Heart right ventricle (tissue), 16 donors: ENCODE measurements around the gene CLEC16A. TPM values are rescaled to one million over a fixed set of nuclear protein-coding genes. Genes with fewer than 3 reads are reported as not detected.
A peak's percentile ranks its signal among the peaks of the same experiment; 100 is the strongest.

Experiments
- ATAC-seq, 8 donors: fragments of 200-7000 bp; cut with Tn5 transposase; one replicate each; pipeline ENCODE4 v1.9.1; 2020; ENCODE audit warnings: mild to moderate bottlenecking in 8 of 8, moderate library complexity in 8 of 8, moderate number of reproducible peaks in 1 of 8
- DNase-seq, 2 donors: peaks; one replicate each; pipeline ENCODE4 v3.0.0-alpha.2; 2020
- H3K27ac ChIP-seq, 10 donors: fragments of 200-600 bp; sonication (generic) in 2 of 10; one replicate each; pipeline versions ENCODE4 v1.5.0 to v1.8.0; 2020 to 2022; ENCODE audit warnings: mild to moderate bottlenecking in 3 of 10
- H3K27me3 ChIP-seq, 7 donors: fragments of 200-600 bp; one replicate each; pipeline ENCODE4 v1.8.0; 2021 to 2022; ENCODE audit warnings: mild to moderate bottlenecking in 2 of 7
- H3K36me3 ChIP-seq, 9 donors: fragments of 200-600 bp; sonication (generic) in 1 of 9; one replicate each; pipeline versions ENCODE4 v1.5.0 to v1.8.0; 2020 to 2022; ENCODE audit warnings: mild to moderate bottlenecking in 2 of 9
- H3K4me1 ChIP-seq, 9 donors: fragments of 200-600 bp; sonication (generic) in 1 of 9; one replicate each; pipeline versions ENCODE4 v1.5.0 to v1.8.0; 2020 to 2022; ENCODE audit warnings: mild to moderate bottlenecking in 4 of 9
- H3K4me3 ChIP-seq, 10 donors: fragments of 200-600 bp; sonication (generic) in 2 of 10; one replicate each; pipeline versions ENCODE4 v1.5.0 to v1.8.0; 2020 to 2022; ENCODE audit warnings: mild to moderate bottlenecking in 7 of 10, moderate library complexity in 2 of 10
- H3K9me3 ChIP-seq, 11 donors: fragments of 200-600 bp in 10 of 11; sonication (generic) in 2 of 11; one replicate each; pipeline versions ENCODE4 v1.5.0 to v1.8.0; 2013 to 2022; ENCODE audit warnings: mild to moderate bottlenecking in 2 of 11, control low read depth in 1 of 11, moderate library complexity in 1 of 11
- WGBS, 2 donors: extraction: QIAGEN DNeasy Blood & Tissue Kit; methylation state at CpG; one replicate each; pipeline ENCODE4 v1.1.7; 2013; ENCODE audit warnings: inconsistent platforms in 1 of 2; 5-methylcytosine and 5-hydroxymethylcytosine counted together
- intact Hi-C, 10 donors: fragments of 100-400 bp; cut with DNase I; formaldehyde crosslinking; loops; one replicate each; pipeline versions ENCODE4 v1.11.1 to v1.14.2; 2022
- polyA plus RNA-seq, 2 donors: library from polyadenylated mRNA; stranded (reverse); fragments of 200-250 nt; gene quantifications; one replicate each; pipeline ENCODE4 v1.2.3, GENCODE V29; 2013
- total RNA-seq, 10 donors: library from RNA; stranded (reverse); fragmentation: NEBNext Ultra II Directional in 3 of 10; extraction: Animal tissue kit (Norgen Biotek cat#: 25700) in 3 of 10; gene quantifications; one replicate each; pipeline versions ENCODE4 v1.2.1 to v1.2.4, GENCODE V29; 2021 to 2023
- TF ChIP-seq, protein P1 (sequence below), 9 donors: fragments of 200-600 bp; sonication (generic) in 2 of 9; IDR thresholded peaks; one replicate each; pipeline versions ENCODE4 v1.5.0 to v1.8.0; 2021 to 2022; ENCODE audit warnings: antibody characterized with exemption in 9 of 9, mild to moderate bottlenecking in 5 of 9, moderate library complexity in 1 of 9
- donor health status: Arrhythmogenic right ventricular cardiomyopathy.
- donor health status: ischemic (EF 13 %, LVEDD 7.1; RV severe dilation, severe dysfunction).
- donor health status: healthy with polysubstance abuse.
- donor health status: DM: no; HTN: yes; CAD: no.
- donor health status: DM: no; HTN: no; CAD: no.
- donor health status: ischemic (EF 25% LVEDD 6.9; RV normal size, moderate dysfunction).
- donor health status: ischemic (EF 25% LVEDD 5.7; RV mildly dilated, moderate dysfunction).
- donor health status: healthy.
- donor health status: DM: yes; HTN: yes; CAD: no.
- donor health status: Ischemic cardiomyopathy.
- donor health status: ischemic (EF 35%, LVEDD 5.7; RV mildly dilated, moderate dysfunction).
- donor health status: nonischemic (EF 11% LVEDD 7.7; RV severe dilation, severe dysfunction).
- donor health status: DM: yes; HTN: yes; CAD: no.
- donor health status: PGD.
- donor health status: ischemic (EF 29% LVEDD 5.4; RV normal size, mild dysfunction).
- donor health status: nonischemic (EF 23%, LVEDD 6.1; RV moderate dilation, normal function).

CLEC16A gene
- total and polyA plus RNA-seq, 12 donors: 12.1 to 30.8 (median 23.0) TPM

DNA sequence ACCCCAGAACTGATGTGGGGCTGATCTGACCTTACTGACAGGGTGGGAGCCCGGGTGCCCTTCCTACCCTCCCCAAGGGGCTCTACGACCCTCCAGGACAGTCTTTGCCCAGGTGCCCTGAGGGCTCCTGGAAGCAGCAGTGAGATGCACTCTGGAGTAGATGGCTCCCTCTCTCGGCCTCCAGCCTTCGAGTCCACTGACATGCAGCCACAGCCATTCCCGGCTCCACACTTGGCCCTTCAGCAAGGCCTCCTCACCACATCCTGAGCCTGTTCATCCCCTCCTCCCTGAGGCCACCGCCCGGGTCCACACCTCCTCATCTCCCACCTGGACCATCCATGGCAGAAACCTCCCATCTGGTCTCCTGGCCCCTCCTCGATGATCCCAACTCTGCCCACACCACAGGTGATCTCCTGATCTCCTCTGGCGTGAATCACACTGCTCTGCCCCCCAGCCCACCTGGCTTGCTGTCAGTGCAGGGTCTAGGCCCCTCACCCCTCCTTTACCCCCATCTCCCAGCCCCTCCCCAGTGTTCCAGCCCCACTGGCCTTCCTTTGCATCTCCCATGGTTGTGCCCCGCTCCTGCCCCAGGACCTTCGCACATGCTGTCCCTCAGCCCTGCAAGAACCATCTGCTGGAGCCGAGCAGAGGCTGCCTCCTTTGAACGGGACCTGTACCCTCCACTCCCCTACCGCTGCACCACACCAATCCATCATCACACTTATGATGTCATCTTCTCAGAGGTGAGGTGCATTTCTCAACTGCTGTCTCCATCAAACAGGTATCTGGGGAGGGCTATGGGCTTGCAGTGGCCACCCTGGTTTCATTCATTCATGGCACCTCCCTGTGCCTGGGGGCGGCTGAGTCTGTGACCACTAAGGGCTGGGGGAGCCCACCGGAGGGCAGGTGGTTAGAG lies 267.0 kb downstream of the CLEC16A start:
- peak in 1 of 8 donors; percentile 10 for ATAC-seq
- no peak for DNase-seq
- peaks cover 0 to 42% (median 0%) of the 10 kb centered on the region in 9 donors for H3K4me1 ChIP-seq
- TF ChIP-seq, protein P1, sequence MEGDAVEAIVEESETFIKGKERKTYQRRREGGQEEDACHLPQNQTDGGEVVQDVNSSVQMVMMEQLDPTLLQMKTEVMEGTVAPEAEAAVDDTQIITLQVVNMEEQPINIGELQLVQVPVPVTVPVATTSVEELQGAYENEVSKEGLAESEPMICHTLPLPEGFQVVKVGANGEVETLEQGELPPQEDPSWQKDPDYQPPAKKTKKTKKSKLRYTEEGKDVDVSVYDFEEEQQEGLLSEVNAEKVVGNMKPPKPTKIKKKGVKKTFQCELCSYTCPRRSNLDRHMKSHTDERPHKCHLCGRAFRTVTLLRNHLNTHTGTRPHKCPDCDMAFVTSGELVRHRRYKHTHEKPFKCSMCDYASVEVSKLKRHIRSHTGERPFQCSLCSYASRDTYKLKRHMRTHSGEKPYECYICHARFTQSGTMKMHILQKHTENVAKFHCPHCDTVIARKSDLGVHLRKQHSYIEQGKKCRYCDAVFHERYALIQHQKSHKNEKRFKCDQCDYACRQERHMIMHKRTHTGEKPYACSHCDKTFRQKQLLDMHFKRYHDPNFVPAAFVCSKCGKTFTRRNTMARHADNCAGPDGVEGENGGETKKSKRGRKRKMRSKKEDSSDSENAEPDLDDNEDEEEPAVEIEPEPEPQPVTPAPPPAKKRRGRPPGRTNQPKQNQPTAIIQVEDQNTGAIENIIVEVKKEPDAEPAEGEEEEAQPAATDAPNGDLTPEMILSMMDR (IDR thresholded peaks at IDR 0.05): peak in 1 of 9 donors; percentile 7
- peaks cover 0 to 7% (median 5%) of the 10 kb centered on the region in 7 donors for H3K27me3 ChIP-seq
- no peak overlapping the region for H3K27ac ChIP-seq
- intact Hi-C loops: no loop called here
- peaks cover 0 to 21% (median 7%) of the 10 kb centered on the region in 11 donors for H3K9me3 ChIP-seq
- H3K4me3 ChIP-seq: no peak overlapping the region
- whole genome bisulfite sequencing, 2 donors: 69 to 72% methylated on average over 16 of the region's 16 CpGs
- no peaks in the 10 kb centered on the region for H3K36me3 ChIP-seq

DNA sequence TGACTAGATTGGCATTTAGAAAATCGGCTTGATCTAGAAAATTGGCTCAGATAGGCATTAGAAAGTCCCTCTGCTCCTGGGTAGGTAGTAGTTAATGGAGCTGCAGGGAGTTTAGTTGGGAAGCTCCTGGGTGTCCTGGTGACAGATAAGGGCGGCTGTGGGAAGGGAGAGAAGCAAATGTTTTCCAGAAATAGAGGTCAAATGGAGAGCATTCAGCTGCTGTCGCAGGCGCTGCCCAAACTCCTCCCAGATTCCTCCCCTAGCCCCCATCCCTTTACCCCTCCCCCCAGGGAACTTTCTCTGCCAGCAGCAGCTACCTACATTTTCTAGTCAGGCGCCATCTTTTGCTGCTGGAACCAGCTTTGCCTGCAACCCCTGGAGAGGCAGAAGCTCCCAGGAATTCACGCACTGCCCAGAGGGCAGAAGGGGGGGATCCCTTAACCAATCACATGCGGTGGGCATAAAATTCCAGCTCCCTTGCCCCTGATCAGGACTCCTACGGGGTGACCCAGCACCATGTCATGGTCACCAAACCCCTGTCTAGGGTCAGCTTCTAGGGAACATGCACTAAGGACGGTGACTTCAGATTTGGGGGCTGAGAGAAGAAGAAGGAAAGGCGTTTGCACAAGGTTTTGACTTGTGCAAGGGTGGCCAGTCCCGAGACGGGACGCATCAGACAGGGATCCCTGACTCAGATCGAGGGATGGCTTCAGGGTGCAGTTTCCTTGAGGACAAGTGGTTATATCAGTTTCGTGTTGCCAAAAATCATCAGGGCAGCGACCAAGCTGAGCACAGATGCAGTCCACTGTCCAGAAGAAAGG lies 267.8 kb downstream of the CLEC16A start:
- ATAC-seq (peak in 3 of 8 donors; percentile 28 to 40 (median 32)), DNase-seq (no peak)
- peaks cover 0 to 35% (median 0%) of the 10 kb centered on the region in 9 donors for H3K4me1 ChIP-seq
- intact Hi-C loops: no loop called here
- peaks cover 0 to 7% (median 5%) of the 10 kb centered on the region in 7 donors for H3K27me3 ChIP-seq
- TF ChIP-seq, protein P1 (IDR thresholded peaks at IDR 0.05): no peak
- no peak overlapping the region for H3K27ac ChIP-seq
- 61 to 66% methylated on average over 16 of the region's 16 CpGs for WGBS, 2 donors
- no peaks in the 10 kb centered on the region for H3K36me3 ChIP-seq
- no peak overlapping the region for H3K4me3 ChIP-seq
- H3K9me3 ChIP-seq: peaks cover 0 to 29% (median 10%) of the 10 kb centered on the region in 11 donors

DNA sequence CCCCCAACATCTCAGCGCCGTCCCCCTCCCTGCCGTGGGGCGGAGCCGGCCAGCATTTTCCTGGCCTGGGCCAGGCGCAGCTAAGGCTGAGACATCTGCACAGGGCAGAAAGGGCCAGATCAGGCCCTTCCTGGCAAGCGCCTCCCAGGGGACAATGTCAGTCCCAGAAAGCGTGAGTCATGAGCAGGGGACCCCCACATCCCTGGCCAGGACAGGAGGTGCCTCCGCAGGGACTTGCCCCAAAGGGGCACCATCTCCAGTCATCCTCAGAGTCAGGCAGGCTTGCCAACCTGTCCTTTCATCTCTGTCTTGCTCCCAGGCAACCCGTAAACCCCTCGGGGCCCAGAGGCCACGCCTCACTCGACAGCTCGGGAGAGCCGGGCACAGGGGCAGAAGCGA lies 268.4 kb downstream of the CLEC16A start:
- 75 to 81% methylated on average over 16 of the region's 16 CpGs for WGBS, 2 donors
- TF ChIP-seq, protein P1 (IDR thresholded peaks at IDR 0.05): no peak
- DNase-seq (no peak), ATAC-seq (peak in 5 of 8 donors; percentile 23 to 43 (median 30))
- Histone ChIP-seq H3K9me3 (peaks cover 0 to 29% (median 14%) of the 10 kb centered on the region in 11 donors), H3K27me3 (peaks cover 0 to 7% (median 5%) of the 10 kb centered on the region in 7 donors), H3K36me3 (no peaks in the 10 kb centered on the region), H3K4me3 (no peak overlapping the region), H3K27ac (no peak overlapping the region), H3K4me1 (peaks cover 0 to 35% (median 0%) of the 10 kb centered on the region in 9 donors)
- intact Hi-C loops: no loop called here

DNA sequence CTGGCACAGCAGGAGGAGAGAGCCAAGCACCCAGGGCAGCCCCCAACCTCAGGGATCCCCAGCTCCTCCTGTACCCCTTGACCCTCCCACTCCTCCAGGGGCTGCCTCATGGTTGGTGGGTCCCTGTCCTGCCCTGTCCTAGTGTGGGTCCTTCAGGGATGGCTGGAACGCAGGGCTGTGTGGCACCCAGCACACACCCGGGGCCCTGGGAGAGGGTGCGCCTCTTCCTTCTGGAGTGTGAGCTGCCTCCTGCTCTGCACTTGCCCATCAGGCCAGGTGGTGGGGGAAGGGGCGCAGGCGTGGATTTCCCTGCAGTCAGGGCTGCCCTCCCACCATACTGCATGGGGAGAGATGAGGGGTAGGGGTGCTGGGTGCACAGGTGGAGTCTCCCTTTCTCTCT lies 269.0 kb downstream of the CLEC16A start:
- H3K9me3 ChIP-seq: peaks cover 0 to 32% (median 16%) of the 10 kb centered on the region in 11 donors
- ATAC-seq: peak in 2 of 8 donors; percentile 11 to 15
- no peak for DNase-seq
- TF ChIP-seq, protein P1 (IDR thresholded peaks at IDR 0.05): no peak
- no peak overlapping the region for H3K27ac ChIP-seq
- WGBS, 2 donors: 92 to 97% methylated on average over 5 of the region's 5 CpGs
- no peak overlapping the region for H3K4me3 ChIP-seq
- peaks cover 0 to 7% (median 5%) of the 10 kb centered on the region in 7 donors for H3K27me3 ChIP-seq
- H3K4me1 ChIP-seq: peaks cover 0 to 32% (median 0%) of the 10 kb centered on the region in 9 donors
- H3K36me3 ChIP-seq: no peaks in the 10 kb centered on the region
- intact Hi-C loops: no loop called here
